ENCODE measurements around the gene FPR1.

The FPR1 gene

GRCh38 chr19:51733742-51734522 lies 17.7 kb downstream of the FPR1 start:
- DNase-seq = no peak

GRCh38 chr19:51729781-51730180 lies 21.9 kb downstream of the FPR1 start:
- DNase-seq = no peak

DNA sequence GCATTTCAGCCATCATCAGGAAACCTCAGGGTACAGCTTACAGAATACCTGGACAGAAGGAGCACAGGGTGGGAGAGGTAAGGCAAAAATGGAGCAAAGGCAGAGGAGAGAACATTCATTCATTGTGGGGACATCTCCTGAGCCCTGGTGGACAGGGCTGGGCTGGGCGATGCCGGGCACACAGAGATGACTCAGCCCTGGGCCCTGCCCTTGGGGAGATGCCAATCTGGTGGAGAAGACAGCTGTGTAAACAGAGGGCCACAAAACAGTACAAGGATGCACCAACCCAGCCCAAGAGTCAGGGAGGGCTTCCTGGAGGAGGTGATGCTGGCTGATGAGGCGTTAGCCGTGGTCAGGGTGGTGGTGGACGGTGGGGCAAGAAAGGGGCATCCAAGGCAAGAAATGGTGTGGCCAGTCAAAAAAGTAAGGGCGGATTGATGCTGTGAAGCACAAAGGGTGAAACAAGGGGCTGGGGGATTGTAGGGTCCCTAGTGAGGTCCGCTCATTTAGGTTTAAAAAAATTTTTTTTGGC lies 24.3 kb downstream of the FPR1 start:
- no peak for DNase-seq

DNA sequence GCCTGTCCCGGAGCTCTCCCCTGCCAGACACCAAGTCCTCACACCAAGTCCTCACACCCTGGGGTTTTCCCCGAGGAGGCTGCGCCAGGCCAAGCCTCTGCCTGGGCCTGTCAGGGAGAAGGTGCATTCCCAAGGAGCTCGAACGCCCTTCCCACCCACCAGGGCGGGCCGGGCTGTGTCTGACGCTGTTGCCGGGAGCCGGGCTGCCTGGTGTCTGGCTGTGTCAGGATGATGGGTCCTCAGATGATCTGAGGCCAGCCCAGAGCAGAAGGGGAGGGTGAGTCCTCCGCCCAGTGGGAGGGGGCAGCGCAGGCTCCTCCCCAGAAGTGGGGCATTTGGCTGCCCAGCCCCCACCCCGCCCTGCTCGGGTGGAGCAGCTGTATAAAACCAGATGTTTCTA lies 25.6 kb downstream of the FPR1 start:
- no peak for DNase-seq

DNA sequence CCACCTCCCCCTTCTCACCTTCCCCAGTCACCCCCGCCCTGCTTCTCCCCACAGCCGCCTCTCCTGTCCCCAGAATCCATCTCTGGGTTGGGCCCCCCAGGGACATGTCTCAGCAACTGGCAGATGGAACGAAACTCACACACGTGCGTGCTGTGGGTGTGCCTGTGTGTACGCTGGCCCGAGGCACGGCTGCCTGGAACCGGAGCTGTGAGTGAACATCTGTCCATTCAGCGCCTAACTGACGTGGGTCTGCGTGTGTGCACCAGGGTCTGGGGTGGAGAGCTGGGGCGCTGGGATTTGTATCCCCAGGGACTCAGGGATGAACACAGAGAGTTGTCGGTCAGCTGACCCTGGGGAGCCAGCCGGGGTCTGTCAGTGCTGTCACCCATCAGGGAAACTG lies 27.1 kb downstream of the FPR1 start:
- DNase-seq = no peak

GRCh38 chr19:51722492-51722891 lies 29.2 kb downstream of the FPR1 start:
- no peak for DNase-seq

GRCh38 chr19:51721905-51722304 lies 29.8 kb downstream of the FPR1 start:
- no peak for DNase-seq

DNA sequence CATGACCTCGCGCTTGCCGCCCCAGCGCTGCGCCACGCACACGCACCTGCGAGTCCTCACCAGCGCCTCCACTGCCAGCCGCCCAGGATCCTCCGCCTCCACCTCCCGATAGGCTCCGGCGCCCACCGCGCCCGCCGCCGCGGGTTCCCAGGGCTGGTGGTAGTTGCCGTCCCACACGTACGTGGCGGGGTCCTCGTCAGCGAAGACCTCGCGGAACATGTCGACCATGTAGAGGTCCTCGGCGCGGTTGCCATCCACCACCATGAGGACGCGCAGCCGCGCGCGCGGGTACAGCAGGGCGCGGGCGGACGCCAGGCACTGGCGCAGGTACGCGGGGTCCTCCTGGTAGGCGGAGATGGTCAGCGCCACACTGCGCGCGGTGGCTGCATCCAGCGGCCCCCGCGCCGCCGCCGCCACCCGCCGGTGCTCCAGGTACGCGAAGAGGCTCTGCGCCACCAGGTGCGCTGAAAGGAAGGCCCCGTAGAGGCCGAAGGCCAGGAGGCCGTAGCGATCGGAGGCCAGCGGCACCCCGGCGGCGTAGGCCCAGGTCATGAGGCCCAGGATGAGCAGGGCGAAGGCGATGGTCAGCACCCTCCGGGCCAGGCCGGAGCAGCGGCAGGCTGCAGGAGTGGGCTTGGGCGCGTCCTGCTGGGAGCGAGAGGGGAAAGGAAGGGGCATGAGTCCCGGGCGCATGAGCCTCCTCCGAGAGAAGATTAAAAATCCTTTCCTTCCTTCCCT lies 32.3 kb downstream of the FPR1 start:
- DNase-seq = no peak

GRCh38 chr19:51716925-51717324 lies 34.8 kb downstream of the FPR1 start:
- no peak for DNase-seq

GRCh38 chr19:51715850-51716249 lies 35.8 kb downstream of the FPR1 start:
- DNase-seq = no peak

GRCh38 chr19:51714848-51715247 lies 36.8 kb downstream of the FPR1 start:
- no peak for DNase-seq

DNA sequence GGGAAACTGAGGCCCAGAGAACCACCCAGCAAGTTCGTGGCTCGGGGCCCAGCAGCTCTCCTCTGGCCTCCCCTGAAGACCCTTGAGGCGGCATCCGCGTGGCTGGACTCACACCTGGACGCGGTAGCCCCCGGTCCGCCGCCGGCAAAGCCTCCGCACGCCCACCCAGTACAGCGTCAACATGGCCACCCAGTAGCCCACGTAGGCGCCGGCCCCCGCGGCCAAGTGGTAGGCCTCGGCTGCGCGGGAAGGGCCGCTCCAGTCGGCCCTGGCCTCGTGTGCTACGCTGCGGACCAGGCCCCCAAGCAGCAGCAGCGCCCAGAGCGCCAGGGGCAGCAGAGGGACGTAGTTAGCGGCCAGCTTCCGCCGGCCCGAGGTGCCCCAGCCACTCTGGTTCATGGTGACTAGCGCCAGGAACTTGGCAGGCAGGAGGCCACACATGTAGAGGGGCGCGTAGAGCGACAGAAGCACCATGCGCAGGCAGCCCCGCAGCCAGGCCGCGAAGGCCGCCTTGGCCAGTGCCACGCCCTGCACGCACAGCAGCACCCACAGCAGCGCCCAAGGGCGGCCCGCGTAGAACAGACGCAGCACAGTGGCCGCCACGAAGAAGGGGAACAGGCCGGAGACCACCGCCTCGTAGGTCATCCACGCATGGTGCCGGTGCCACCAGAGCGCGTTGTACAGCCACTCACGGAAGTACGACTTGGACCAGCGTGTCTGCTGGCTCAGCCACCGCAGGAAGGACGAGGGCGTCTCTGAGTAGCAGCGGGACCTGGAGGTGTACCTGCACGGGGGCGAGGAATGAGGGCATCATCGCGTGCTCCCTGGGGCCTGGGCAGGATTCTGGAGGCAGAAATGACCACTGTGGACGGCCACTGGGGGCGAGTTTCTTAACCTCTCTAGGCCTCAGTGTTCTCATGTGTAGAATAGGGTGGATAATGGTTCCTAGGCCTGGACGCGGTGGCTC lies 38.1 kb downstream of the FPR1 start:
- no peak for DNase-seq

DNA sequence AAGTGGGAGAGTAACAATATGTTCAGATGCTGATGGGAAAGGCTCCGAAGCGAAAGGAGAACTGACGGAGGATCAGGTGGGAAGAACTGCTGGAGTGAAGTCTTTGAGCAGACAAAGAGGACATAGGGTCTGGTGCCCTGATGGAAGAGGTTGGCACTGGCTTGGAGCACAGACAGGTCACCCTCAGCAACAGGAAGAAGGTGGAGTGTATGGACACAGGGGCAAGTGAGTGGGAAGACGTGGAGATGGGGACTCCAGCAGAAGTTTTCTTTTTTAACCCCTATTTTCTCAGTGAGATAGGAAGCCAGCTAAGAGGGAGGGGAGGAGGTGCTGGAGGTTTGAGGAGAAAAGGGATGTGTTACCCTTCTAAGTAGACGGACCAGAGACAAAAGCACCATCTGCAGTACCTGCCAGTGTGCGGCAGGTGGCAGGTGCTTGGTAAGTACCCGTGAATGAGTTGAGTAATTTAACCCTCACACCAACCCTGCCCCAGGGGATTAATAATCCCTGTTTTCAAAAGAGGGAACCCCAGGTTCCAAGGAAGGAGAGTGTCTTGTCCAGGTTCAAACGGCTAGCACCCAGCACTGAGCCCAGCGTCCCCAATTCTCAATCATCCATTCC lies 39.1 kb downstream of the FPR1 start:
- DNase-seq = no peak

DNA sequence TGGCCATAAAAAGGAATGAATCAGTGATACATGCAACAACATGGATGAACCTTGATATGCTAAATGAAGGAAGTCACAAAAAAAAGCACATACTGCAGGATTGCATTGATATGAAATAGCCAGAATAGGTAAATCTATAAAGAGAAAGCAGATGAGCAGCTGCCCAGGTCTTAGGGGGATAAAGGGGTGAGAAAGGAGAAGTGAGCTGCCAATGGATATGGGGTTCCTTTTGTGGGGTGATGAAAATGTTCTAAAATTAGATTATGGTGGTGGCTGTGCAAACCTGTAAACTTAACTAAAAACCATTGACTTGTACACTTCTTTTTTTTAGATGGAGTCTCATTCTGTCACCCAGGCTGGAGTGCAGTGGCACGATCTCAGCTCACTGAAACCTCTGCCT lies 40.0 kb downstream of the FPR1 start:
- DNase-seq = no peak

GRCh38 chr19:51710163-51710562 lies 41.5 kb downstream of the FPR1 start:
- no peak for DNase-seq

DNA sequence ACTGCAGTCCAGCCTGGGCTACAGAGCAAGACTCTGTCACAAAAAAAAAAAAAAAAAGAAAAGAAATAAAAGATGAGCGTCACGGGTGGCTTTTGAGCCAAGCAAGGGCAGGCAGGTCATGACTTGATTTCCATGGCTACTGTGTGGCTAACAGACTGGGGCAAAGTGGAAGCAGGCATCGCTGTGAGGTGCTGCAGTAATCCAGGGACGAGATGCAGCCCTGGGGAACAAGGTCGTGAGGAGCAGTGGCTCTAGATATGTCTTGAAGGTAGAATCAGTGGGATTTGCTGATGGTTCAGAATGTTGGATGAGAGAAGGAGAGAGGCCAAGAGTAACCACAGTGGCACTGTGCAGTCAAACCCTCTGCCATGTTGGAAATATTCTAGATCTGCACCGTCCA lies 42.1 kb downstream of the FPR1 start:
- DNase-seq = no peak

DNA sequence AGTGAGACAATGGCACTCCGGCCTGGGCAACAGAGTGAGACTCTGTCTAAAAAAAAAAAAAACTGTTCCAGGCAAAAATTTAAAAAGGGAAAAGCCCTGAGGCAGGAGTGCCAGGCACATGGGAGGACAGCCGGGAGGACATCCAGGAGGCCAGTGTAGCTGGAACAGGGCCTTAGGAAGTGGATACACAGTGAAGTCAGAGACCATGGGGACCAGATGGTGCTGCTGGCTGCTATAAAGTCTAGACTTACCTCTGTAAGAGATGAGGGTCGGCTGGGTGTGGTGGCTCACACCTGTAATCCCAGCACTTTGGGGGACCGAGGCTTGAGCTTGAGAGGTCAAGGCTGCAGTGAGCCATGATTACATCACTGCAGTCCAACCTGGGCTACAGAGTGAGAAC lies 42.9 kb downstream of the FPR1 start:
- DNase-seq = no peak

DNA sequence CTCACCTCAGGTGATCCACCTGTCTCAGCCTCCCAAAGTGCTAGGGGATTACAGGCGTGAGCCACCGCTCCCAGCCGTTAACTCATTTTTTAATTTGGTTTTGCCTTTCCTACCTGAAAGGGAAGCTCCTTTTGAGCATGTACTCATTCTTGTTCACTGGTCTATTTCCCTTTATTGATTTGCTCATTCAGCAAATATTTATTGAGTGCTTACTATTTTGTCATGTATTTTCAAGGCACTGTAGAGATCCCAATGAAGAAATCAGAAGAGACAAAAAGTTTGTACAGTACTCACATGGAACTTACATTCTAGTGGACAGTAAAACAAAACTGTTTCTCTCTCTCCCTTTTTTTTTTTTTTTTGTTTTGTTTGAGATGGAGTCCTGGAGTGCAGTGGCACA lies 44.8 kb downstream of the FPR1 start:
- no peak for DNase-seq

DNA sequence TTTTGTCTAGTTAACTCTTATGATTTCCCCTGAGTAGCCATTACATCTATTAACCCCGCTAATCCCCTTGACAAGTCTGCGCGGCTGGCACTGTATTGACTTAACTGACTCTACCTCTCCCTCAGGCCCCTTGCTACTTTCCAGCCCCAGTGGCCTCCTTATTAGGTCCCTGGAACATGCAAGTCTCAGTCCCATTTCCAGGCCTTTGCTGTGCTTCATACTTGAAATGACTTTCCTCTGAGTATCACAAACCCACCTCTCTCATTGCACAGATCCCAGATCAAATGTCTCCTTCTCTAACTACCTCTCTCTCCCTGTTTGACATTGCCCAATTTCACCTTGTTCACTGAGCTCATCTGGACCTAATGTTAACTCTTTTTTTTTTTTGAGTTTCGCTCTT lies 45.4 kb downstream of the FPR1 start:
- DNase-seq = no peak

- DNase-seq = no peak
Observed at GRCh38 chr19:51704626-51705025, 47.1 kb downstream of the FPR1 start.

GRCh38 chr19:51703575-51704515 lies 47.8 kb downstream of the FPR1 start:
- DNase-seq = peak; percentile 98

Measured in activated T-cell treated with anti-CD3 and anti-CD28 coated beads, Interleukin-2, amount 50 U/mL, for 1 hour (primary cell).